Keratinocyte (primary cell): ENCODE measurements around the gene PAX7.

Experiments
- EZH2 ChIP-seq: IDR thresholded peaks from one replicate; pipeline ENCODE4 v1.6.1; 2012; ENCODE audit warnings: inconsistent platforms, mild to moderate bottlenecking, low read length, moderate library complexity
- TF ChIP-seq, protein P1 (sequence below), 3 experiments: IDR thresholded peaks in 1 of 3; conservative IDR thresholded peaks in 1 of 3; optimal IDR thresholded peaks in 1 of 3; 2 replicates in 2 of 3; 3 replicates in 1 of 3; pipeline versions ENCODE3 to v1.5.1; 2011; ENCODE audit warnings: low read length in 3 of 3, mild to moderate bottlenecking in 3 of 3, moderate library complexity in 2 of 3, control low read depth in 1 of 3, inconsistent platforms in 1 of 3; ENCODE audit not compliant: insufficient read depth in 2 of 3; ENCODE audit errors: extremely low read depth in 1 of 3

- TF ChIP-seq, protein P1, sequence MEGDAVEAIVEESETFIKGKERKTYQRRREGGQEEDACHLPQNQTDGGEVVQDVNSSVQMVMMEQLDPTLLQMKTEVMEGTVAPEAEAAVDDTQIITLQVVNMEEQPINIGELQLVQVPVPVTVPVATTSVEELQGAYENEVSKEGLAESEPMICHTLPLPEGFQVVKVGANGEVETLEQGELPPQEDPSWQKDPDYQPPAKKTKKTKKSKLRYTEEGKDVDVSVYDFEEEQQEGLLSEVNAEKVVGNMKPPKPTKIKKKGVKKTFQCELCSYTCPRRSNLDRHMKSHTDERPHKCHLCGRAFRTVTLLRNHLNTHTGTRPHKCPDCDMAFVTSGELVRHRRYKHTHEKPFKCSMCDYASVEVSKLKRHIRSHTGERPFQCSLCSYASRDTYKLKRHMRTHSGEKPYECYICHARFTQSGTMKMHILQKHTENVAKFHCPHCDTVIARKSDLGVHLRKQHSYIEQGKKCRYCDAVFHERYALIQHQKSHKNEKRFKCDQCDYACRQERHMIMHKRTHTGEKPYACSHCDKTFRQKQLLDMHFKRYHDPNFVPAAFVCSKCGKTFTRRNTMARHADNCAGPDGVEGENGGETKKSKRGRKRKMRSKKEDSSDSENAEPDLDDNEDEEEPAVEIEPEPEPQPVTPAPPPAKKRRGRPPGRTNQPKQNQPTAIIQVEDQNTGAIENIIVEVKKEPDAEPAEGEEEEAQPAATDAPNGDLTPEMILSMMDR (optimal IDR thresholded peaks at IDR 0.05 in 1 of 3, IDR thresholded peaks at IDR 0.05 in 1 of 3, conservative IDR thresholded peaks at IDR 0.05 in 1 of 3; ENCODE audit: extremely low read depth in 1 of 3, insufficient read depth in 2 of 3, low read length in 3 of 3): no peak
- TF ChIP-seq EZH2: no peak
Measured at GRCh38 chr1:18787825-18788385, 157.3 kb downstream of the PAX7 start.
